ENCODE data around the gene ZNF174.

The ZNF174 gene

DNA sequence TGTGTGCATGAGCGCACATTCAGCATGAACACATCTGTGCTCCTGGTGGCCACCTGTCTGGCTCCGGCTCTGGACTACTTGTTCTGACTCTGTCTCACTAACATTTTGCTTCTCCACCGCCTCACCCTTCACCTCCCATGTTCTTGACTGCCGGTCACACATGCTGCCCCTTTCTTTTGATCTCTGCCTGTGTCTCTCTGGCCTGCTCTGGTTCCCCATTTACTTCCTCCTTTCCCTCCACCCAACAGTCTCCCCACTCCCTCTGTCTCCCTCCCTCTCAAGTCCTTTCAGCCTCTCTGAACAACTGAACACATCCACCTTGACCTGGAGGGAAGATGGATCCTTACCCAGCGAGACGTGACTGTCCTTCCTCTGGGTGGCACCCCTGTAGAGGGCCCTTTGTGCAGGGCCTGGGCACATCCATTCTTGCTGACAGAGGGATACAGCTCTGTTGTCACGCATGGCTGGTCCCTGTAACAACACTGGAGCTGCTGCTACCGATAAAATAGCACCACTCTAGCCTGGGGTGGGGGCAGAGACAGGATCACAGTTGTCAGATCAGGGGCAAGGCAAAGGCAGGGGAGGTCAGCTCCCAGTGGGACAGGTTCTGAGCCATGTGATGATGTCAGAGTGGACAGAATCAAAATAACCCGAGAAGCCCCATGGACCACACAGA lies 11.2 kb upstream of the ZNF174 start:
- DNase-seq (ENCODE audit: low spot score) = no peak
- in situ Hi-C loops (cut with MboI; ENCODE audit: low sequenced_read_pairs, unreplicated experiment) = no loop called here
- TF ChIP-seq, protein P1, sequence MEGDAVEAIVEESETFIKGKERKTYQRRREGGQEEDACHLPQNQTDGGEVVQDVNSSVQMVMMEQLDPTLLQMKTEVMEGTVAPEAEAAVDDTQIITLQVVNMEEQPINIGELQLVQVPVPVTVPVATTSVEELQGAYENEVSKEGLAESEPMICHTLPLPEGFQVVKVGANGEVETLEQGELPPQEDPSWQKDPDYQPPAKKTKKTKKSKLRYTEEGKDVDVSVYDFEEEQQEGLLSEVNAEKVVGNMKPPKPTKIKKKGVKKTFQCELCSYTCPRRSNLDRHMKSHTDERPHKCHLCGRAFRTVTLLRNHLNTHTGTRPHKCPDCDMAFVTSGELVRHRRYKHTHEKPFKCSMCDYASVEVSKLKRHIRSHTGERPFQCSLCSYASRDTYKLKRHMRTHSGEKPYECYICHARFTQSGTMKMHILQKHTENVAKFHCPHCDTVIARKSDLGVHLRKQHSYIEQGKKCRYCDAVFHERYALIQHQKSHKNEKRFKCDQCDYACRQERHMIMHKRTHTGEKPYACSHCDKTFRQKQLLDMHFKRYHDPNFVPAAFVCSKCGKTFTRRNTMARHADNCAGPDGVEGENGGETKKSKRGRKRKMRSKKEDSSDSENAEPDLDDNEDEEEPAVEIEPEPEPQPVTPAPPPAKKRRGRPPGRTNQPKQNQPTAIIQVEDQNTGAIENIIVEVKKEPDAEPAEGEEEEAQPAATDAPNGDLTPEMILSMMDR (IDR thresholded peaks at IDR 0.05; ENCODE audit: borderline replicate concordance, control extremely low read depth, extremely low read depth, insufficient read depth, missing control alignments) = no peak

DNA sequence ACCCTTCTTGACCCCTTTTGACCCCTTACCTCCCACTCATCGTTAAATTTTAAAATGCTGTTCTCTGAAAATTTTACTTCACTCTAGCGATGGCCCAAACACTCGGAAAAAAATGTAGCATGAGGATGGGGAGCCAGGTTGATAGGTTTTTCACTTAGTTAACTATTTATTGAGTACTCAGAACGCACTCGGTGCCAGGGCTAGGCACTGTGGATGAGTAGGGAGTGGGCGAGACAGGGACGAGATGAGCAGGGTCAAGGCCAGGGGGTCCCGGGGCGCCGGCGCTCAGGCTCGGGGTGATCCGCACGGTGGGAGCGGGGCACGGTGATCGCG lies 603 bp upstream of the ZNF174 start:
- in situ Hi-C loops (cut with MboI; ENCODE audit: low sequenced_read_pairs, unreplicated experiment) = no loop called here
- DNase-seq (ENCODE audit: low spot score) = no peak
- TF ChIP-seq, protein P1 (IDR thresholded peaks at IDR 0.05; ENCODE audit: borderline replicate concordance, control extremely low read depth, extremely low read depth, insufficient read depth, missing control alignments) = no peak

- peak; percentile 37 for DNase-seq (ENCODE audit: low spot score)
- TF ChIP-seq, protein P1 (IDR thresholded peaks at IDR 0.05; ENCODE audit: borderline replicate concordance, control extremely low read depth, extremely low read depth, insufficient read depth, missing control alignments) = no peak
- in situ Hi-C loops (cut with MboI; ENCODE audit: low sequenced_read_pairs, unreplicated experiment) = no loop called here
These were observed 843 bp downstream of the ZNF174 start for GRCh38 chr16:3401719-3402397.

- in situ Hi-C loops (cut with MboI; ENCODE audit: low sequenced_read_pairs, unreplicated experiment) = no loop called here
- TF ChIP-seq, protein P1 (IDR thresholded peaks at IDR 0.05; ENCODE audit: borderline replicate concordance, control extremely low read depth, extremely low read depth, insufficient read depth, missing control alignments) = no peak
- no peak for DNase-seq (ENCODE audit: low spot score)
These were observed 7.7 kb downstream of the ZNF174 start for GRCh38 chr16:3408561-3409197.

DNA sequence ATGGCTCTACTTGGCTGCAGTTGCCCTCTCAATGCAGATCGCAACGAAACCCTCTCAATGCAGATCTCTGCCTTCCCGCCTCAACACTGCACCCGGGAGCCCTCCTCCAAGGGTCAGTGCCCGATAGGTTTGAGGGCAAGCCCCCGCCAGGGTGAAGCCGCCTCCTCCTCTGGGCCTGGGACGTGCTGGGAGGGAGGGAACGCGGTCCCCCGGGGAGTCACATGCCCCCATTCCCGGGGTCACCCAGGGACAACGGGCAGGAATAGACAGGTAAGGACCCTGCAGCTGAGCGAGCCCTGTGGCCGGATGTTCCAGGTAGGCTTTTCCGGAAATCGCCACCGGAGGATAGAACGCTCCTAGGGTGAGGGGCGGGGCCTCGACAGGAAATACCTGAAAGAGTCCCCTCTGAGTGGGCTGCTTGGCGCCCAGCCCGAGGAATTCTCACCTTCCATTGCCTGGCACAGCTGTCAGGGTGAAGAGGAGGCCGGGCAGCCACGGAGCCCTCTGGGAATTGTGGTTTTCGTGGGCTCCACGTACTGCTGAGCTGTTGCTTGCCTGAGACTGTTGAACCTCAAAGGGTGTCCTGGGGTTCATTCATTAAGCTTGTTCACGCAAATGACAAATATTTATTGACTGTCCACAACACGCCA lies 12.8 kb downstream of the ZNF174 start:
- DNase-seq (ENCODE audit: low spot score) = no peak
- TF ChIP-seq, protein P1 (IDR thresholded peaks at IDR 0.05; ENCODE audit: borderline replicate concordance, control extremely low read depth, extremely low read depth, insufficient read depth, missing control alignments) = no peak
- in situ Hi-C loops (cut with MboI; ENCODE audit: low sequenced_read_pairs, unreplicated experiment) = no loop called here

- TF ChIP-seq, protein P1 (IDR thresholded peaks at IDR 0.05; ENCODE audit: borderline replicate concordance, control extremely low read depth, extremely low read depth, insufficient read depth, missing control alignments) = no peak
- DNase-seq (ENCODE audit: low spot score) = peak; percentile 40
- in situ Hi-C loops (cut with MboI; ENCODE audit: low sequenced_read_pairs, unreplicated experiment) = no loop called here
These were observed 30.8 kb downstream of the ZNF174 start for GRCh38 chr16:3431779-3432219.

Data from GM13976 (cell line).